Kasumi-1 (cell line): Measurements from ENCODE around the gene TECPR1.
"Not testable (repeated sequence)": the region's sequence is repeated elsewhere in the genome, so short reads cannot be mapped to it uniquely, and the experiment has no call there.

Source experiments
- DNase-seq, 2 experiments: peaks; one replicate each; lab custom pipeline; 2025; lab: John Stamatoyannopoulos, UW

TECPR1 gene

DNA sequence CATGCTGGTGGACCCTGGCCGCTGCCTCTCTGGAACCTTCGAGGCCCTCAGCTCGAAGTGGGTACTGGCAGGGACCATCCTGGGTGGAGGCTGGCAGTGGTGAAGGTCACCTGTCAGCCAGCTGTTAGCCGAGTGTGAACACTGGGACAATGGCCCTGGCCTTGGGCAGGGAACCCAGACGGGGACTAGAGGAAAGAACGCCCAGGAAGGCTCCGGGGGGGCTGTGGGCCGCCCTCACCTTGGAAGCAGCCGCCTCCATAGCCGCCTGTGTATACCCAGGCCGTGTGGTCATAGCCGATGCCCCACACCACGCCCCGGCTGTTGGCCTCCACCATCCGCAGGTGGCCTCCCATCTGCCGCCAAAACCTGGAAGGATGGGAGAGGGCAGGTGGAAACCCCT is 23.2 kb downstream of the TECPR1 start:
- DNase-seq: no peak

DNA sequence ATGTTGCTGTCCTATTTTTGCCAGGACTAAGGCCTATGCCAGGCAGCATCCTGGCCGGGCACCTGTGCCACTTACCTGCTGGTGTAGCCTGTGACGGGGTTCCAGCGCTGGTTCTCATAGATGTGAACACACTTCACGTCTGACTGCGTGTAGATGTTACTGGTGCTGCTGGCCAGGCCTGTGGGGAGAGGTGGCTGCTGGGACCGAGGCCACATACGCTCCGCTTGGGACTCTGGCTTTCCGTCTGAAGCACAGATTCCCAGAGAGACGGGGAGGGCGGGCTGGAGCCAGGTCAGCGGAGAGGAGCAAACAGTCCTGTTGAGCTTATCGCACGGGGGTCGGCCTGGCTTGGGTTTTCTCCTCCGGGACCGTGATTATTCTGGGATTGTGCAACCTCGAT is 24.1 kb downstream of the TECPR1 start:
- DNase-seq: no peak

DNA sequence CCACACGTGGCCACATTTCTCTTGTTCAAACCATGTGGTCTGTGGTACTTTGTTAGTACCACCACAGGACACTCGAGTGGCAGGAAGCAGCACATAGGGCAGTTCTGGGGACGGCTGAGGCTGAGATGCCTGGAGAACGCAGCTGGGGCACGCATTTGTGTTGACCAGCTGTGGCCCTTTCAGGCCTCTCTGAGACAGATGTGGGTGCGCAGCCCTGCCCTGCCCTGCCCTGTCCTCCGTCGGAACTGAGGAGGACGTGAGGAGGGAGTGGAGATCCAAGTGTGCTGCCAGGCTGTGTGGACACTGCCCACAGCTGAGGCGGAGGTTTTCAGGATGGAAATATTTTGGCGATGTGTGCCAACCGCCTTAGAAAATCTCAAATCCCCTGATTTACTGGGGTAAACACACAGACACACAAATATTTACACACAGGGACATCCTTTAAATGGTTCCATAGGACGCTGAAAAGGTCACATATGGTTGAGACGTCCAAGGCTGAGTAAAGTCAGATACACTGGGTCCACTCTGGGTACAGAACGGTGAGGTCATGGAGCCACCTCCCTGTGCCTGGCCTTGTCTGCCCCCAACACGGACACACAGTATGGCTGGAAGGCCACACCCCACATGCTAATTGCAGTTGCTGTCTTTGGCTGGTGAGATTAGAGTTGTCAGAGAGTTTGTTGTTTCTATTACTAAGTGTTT is 26.0 kb downstream of the TECPR1 start:
- no peak for DNase-seq

DNA sequence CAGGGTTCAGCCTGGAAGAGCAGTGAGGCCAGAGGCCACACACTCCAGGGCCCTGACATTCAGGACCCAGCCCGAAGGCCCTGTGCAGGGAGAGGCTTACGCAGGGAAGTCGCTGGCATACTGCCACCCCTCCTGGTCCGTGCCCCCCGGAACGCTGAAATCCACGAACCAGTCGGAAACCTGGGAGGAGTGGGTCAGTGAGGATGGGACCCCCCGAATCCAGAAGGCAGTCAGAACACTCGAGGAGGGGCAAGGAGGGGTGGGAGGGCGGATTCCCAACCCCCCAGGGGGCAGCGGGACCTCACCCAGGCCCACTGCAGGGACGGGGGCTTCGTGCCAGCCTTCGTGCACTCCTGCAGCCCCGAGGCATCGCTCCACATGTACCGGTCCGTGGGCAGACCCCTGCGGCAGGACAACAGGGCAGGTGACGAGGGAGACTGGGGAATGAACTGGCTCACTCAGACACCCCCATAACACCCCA is 27.3 kb downstream of the TECPR1 start:
- DNase-seq: no peak

DNA sequence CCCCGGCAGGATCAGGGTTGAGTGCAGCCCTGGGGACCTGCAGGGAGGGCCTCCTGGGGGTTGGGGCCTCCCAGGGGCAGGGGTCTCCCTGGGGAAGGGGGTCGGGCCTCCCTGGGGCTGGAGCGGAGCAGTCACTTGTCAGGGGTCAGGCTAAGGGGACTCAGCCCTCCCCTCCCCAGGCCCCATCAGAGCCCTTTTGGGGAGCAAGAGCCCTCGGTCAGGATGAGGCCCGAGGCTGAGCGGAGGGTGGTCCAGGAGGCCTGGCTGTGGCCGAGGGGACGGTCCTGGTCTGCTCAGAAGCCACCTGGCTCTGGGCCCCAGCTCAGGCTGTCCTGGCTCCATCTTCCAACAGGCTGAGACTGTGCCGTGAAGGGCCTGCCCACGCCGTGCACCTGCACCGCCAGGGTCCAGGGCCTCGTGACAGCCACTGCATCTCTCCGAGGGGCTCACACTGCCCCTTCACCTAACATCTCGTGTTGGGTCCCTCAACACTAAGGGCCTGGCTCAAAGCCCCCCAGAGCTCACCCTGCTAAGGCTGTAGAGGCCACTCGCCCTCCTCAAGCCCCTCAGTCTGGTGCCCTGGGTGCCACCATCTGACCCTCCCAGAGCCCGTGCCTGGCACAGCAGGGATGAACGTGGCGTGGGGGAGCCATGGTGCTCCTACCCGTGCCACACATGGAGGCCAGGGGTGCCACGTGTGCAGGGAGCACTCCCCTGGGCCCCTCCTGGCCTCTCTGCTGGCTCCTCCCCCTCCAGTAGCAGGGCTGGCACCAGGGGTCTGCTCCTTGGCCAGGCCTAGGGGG is 27.9 kb downstream of the TECPR1 start:
- no peak for DNase-seq

DNA sequence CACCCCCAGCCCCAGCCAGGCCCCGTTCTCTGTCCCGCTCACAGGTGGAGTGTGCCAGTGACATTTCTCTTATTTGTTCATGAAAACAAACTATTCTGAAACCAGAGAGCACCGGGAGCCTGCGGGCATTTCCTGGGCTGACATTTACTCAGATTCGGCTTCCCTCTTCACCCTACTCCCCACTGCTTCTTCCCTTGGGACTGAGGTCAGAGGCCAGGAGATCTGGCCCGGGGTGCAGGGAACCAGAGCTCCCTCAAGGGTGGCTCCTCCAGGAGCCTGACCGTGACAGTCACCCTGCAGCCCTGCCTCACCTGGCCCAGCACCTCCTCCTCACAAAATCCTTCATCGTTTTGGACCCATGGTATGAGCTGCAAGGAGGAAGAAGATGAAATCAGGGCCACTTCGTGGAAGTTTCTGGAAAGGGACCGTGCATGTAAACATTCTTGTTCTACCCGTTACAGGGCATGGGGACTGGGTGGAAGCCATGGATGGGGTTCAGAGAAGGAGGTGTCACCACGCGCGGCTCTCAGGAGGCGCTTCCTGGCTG is 28.6 kb downstream of the TECPR1 start:
- DNase-seq: no peak

DNA sequence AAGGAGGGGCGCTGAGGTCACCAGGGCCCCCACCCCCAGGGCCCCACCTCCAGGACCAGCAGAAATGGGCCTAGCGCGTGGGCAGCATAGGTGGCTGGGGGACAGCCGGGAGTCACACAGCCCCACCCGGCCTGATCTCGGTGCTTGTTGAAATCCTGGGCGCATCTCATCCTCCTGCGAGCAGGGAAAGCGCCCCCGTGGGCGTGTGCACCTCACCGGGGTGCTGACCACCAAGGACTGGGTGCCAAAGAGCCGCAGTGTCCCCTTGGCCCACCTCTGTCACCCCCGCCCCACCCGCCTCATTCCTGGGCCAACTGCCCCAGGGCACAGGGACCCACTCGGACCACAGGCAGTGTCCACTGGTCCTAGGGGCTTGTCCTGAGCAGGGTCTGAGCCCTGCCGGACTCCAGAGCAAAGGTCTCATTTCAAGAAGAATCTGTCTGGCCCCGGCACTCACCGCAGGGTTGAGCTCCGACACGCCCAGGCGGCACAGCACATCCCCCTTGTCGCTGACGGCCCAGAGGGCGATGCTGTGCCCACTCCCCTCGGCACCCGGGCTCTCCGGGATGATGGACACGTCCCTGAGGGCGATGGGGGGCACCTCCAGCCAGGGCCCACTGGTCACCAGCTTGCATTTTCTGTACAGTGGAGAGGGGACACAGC is 29.4 kb downstream of the TECPR1 start:
- no peak for DNase-seq

DNA sequence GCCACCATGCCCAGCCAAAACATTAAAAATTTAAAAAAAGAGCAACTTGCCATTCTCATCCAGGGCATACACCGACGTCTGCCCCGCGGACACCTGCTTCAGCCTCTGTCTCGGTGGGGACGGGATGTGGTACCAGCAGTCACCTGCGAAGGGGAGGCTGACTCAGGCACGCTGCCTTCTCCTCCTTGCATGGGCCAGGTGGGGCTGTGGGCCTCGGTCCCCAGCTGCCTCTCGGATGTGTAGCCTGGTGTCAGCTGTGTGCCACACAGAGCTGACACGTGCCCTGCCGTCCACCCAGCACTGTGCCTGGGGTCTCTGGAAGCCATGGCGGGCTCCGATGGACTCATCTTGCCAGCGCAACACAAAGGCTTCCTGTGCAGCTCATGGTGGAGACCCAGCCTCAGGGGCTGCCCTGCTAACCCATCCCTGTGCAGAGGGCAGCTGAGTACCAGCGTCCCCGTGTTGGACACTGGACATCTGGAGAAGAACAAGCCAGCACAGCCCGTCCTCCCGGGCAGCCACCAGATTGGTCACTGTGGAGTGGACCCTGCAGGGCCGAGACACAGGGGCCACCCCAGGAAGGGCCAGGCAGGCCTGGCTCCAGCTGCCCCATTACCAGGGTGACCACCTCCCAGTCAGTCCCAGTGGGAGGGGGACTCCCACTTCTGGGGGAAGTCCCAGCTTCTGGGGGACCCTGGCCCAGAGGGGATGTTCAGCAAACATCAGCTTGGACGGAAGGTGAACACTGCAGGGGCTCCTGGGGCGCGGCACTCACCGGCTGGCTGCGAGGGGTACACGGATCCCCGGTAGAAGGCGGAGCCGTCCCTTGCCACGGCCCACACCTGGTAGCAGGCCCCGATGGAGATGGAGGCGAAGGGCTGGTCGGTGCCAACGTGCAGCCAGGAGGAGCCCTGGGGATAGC is 30.2 kb downstream of the TECPR1 start:
- no peak for DNase-seq

DNA sequence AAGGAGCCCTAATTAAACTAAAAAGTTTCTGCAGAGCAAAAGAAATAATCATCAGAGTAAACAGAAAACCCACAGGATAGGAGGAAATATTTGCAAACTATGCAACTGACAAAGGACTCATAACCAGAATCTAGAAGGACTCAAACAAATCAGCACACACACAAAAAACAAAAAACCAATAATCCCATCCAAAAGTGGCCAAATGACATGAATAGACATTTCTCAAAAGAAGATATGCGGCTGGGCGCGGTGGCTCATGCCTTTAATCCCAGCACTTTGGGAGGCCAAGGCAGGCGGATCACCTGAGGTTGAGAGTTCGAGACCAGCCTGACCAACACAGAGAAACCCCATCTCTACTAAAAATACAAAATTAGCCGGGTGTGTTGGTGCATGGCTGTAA is 32.6 kb downstream of the TECPR1 start:
- not testable (repeated sequence) for DNase-seq

DNA sequence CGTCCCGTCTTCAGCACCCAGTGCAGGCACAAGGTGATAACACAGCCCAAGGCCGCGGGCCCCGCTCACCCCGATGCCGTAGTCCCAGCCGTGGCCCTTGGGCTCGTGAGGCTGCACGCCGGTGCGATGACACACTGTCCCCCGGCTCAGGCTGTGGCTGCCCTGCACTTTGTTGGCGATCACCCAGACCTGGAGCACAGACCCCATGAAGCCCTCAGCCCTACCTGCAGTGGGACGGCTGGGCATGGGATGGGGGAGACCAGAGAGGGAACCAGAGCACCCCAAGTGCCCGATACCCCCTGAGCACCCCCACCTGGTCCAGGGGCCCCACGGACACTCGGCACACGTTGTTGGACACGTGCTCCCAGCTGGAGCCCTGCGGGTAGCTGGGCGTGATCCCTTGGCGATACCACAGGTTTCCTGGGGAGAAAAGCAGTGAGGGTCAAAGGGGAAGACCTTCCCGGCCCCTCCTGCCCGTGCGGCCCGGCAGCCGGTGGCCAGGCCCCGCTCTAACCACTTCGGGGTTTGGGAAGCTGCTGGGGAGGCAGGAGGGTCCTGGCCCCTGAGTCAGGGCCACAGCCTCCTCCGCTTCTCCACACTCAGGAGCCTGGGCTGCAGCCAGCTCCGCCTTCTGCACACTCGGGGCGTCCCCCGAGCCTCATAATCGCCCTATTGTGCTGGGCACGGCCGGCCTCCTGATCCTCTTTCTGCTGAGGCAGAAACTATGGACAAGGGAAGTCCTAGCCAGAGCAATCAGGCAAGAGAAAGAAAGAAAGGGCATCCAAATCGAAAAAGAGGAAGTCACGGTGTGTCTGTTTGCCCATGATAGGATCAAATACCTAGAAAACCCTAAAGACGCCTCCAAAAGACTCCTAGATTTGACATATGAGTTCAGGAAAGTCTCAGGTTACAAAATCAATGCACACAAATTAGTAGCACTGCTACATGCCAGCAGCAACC is 34.1 kb downstream of the TECPR1 start:
- peak; percentile 79 to 86 for DNase-seq

DNA sequence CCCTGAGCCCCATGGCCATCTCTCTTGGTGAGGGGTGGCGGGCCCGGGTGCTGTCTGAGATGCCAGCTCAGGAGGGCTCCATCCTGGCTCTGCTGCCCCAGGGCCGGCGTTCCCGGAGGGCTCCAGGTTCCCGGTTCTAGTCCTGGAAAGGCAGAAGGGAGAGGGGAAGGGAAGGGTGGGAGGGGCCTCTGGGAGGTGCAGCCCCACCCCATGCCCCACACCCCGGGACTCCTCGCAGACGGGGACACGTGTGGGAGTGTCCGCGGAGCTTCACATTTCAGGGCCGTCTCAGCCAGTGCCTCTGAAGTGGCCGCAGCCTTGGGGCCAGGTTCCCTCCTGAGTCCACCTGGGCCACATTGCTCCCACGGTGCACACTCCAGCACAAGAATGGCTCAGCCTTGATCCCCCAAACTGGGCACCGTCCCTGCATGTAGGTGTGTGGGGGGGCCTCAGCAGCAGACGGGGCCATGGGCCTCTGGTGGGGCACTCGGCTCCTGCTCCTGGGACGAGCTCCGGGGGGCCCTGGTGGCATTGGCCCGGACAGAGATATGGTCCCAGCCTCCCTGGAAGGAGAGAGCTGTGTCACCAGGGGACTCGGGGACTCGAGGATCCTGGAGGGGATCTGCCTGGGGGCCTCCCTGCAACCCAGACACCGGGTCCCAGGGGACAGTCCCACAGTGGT is 35.0 kb downstream of the TECPR1 start:
- DNase-seq: no peak

DNA sequence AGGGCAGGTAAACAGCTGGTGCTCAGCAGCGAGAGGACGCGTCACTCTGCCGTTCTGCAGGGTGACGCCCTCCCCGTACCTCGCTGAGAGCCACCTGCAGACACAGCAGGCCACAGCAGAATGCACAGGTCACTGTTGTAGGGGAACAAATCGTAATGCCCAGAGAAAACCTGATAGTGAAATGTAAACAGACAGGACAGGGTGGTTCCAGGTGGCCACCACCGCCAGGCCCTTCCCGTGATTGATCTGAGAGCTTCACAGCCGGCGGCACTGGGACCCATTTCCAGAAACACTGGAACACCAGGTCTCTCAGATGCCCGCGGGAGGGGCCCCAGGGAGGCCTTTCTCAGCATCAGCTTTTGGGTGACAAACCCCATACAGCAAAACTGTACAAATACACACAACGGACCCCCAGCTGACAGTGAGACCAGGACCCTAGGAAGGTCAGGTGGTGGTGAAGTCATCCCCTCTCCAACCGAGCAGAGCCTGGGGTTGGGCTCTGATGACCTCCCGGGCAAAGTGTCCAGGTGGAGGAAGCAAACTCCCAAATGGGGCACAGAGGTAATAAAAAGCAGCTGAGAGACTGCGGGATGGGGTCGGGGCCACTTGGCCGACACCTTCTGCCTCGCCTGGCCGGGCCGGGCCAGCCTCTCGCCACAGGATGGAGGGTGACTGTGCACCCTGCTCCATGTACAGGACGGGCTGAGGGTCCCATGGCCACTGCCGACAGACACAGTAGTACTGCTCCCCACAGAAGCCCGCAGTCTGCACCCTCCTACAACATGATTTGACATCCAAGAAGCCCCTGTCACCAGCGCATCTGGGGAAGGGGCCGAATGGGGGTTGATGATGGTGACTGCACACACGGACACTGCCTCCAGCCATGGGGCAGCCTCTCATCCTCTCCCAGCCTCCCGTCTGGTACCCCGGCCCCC is 36.2 kb downstream of the TECPR1 start:
- no peak for DNase-seq

DNA sequence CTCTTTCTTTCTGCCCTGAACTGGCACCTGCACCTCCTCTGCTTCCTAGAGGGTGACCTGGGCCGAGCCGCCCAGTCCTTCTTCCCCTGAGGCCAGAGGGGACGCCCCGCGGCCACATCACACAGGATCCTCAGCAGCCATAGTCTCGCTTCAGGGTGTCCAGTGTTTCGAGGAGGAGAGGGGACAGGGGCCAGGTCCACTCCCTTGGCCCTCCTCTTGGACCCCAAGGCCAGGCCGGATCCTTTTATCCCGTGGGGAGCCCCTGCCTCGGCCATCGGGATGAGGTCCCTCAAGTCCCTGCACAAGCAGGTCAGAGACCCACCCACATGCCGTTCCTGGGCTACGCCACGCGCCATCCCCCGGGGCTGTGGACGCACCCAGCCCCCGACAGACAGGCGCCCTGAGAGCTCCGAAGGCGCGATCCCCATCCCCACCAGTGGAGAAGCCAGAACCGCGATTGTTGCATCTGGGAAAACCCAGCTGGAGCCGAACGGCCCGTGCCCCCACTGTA is 37.2 kb downstream of the TECPR1 start:
- no peak for DNase-seq

DNA sequence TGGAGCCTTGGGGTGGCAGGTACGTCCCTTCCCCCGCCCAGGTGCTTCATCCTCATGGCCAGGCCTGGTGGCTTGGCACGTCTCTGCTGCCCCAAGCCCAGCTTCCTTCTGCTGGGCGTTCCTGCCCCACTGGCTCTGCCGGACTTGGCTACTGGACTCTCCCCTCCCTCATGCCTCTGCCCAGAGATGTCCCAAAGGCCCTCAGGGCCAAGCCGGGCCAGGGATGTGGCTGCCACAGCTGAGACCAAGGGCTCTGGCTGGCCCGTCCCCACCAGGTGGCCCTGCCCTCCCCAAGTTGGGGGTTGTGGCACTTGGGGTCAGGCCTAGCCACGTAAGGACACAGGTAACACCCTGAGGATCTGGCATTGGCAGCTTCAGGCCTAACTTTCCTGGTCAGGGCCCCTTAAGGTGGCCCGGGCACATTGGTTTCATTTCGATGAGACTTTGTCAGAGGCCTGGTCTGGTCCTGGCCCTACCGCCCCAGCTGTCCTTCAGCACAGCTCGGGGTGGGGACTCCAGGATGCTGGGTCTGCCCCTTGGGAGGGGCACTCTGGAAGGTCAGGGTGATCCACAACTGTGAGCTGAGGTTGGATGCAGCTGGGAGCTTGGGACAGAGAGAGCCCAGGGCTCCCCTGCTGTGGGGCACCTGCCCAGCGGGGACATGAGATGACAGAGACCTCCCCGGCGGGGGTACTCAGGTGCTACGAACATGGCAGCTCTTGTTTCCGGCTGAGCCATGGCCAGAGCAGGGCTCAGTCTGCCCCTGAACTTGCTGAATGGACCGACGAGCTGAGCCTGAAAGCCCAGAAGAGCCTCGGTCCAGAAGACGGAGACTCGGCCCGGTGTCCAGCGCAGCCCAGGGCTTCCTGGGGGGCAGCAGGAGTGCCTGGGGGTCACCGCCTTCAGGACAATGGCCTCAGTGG is 37.9 kb downstream of the TECPR1 start:
- DNase-seq: no peak

DNA sequence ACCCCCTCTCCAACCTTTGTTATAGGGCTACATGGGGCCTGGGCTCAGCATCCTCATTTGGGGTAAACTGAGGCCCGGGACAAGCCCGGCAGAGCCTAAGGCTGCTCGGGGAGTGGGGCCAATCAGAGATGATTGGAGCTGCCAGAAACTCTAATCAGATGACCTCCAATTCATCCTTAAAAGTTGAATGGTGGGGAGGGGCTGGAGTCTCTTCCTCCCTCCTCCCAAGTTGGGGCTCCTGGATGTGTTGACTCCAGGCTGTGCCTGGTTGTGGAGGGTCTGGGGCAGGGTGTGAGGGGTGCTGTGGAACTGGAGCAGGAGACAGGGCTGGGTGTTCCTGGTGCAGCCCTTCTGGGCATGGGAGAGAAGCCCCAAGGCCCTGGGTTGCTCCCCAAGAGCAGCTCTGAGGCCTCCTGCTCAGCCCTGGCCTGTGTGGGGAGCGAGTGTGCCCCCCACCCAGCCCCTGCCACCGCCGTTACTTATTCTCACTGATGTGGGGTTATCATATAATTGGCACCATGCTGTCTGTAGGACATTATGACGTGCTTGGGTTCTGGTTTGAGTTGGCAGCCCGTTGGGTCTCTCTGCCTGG is 38.6 kb downstream of the TECPR1 start:
- DNase-seq: no peak

DNA sequence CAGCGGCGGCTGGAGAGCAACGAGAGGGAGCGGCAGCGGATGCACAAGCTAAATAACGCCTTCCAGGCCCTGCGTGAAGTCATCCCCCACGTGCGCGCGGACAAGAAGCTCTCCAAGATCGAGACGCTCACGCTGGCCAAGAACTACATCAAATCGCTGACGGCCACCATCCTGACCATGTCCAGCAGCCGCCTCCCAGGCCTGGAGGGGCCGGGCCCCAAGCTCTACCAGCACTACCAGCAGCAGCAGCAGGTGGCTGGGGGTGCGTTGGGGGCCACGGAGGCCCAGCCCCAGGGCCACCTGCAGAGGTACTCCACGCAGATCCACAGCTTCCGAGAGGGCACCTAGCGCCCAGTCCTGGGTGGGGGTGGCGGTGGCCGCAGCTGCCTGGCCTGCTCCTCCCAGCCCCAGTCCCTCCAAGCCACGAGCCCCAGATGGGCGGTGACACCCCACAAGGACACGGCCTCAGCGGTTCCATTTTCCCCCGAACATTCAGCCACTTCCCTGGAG is 39.4 kb downstream of the TECPR1 start:
- no peak for DNase-seq
